GM21529 (cell line): ENCODE measurements around the gene ERFL.

Experiments used
- ATAC-seq: cut with Tn5 transposase; IDR thresholded peaks from one replicate; pipeline ENCODE4 v1.9.1; 2021; ENCODE audit not compliant: unreplicated experiment

ERFL gene

DNA sequence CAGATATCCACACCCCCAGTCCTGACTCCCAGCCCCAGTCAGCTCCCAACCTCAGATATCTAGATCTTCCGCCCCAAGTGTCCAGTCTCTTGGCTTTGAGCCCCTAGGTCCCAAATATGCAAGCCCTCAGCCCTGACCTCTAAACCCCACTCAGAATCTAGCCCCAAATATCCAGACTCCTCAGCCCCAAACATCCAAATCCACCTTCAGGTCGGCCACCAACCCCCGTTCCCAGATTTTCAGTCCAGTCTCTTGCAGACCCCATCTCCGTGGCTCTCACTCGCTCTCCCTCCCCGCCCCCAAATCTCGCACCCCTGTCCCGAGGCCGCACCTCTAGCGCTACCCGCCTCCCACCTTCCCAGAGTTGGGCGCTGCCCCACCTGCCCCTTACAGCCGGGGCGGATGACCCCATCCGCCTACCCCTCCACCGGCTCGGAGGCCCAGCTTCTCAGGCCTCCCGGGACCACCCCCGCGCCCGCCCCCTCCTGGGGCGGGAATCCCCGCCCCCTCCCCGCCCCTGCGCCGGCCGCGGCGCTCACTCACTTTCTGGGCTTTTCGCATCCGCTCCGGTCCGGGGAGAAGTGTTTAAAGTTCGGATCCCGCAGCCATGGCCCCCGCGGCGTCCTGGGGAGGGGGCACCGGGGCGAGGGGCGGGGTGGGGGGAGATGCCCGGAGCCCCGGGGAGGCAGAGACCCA is 604 bp downstream of the ERFL start:
- ATAC-seq: no peak

DNA sequence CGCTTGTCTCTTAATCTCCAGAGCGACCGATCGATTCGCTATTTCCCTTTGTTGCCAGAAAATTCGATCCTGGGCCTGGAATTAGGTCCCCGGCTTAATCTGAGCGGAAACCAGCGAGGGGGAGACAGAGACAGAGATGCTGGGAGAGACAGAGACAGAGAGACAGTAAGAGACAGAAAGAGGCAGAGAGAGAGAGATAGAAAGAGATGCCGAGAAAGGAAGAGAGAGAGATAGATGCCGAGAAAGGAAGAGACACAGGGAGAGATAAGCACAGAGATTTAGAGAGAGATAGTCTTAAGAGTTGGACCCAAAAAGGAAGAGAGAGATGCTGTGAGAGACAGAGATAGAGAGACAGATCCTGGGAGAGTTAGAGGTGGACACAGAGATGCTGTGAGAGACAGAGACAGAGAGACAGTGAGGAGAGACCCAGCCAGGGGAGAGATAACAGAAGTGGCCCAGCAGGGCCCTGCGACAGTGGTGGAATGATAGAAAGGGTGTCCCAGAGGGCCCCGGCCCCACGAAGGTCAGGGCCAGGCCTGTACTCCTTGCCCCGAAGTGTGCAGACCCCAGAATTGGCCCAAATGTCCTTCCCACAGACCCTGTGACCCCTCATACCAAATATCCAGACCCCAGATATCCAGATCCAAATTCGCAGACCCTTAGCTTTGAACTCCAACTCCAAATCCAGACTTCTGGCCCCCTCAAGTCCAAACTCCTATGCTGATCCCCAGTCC is 1.3 kb downstream of the ERFL start:
- ATAC-seq: no peak

DNA sequence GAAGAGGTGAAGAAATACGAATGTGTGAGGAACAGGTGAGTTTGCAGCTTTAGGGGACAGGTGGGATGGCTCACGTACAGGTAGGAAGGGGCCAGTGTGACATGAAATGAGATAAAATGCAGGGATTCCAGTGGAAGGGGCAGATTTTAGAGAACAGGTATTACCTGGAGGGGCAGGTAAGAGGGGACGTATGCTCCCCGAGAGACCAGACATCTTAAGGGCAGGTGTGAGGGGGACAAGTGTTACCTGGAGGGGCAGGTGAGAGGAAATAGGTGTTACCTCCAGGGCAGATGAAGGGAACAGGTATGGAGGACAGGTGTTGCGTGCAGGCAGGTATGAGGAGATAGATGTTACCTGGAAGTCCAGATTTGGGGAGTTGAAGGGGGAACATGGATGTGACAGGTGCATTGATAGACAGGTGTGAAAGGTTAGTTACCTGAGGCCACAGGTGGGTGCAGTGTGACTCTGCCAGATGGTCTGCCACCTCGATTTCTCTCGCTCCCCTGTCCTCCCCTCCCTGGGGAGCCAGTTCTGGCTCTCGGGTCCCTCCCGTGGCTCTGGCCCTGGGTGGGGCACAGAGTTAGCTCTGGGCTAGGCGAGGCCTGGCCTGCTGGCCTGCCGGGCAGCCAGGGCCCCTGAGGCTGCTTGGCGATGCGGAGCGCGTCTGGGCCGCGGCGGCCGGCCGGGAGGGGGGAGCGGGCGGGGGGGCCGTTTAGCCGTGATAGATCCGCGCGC is 2.1 kb downstream of the ERFL start:
- ATAC-seq: no peak

DNA sequence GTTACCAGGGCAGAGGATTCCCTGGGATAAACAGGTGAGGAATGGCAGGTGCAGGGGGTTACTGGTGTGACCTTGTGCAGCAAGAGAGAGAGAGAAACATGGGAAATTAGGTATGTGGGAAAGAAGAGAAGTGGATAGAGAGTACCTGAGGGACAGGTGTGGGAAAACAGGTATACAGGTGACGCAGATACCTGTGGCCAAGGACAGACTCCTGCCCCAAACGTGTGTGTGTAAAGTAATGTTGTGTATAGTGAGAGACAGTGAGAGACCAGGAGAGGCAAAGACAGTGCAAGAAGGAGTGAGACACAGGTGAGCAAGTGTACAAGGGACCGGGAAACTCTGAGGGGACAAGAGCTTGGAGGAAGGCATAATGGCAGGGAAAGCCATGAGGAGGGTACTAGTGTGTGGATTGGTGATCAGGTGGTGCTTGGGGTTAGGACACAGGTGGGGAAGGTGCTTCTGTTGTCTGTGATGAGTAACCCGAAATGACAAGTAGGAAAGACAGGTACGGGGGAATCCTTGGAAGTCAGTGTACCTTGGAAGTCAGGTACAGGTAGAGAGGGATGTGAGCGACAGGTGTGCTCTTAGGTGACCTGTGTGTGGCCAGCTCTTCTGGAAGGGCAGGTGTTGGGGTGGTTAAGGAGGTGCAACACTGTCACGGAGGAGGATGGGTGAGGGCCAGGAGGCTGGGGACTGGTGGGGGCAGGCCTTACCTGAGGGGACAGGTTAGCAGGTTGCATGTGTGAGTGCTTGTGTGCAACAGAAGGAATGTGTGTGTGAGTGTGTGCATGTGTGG is 2.8 kb downstream of the ERFL start:
- ATAC-seq: no peak

DNA sequence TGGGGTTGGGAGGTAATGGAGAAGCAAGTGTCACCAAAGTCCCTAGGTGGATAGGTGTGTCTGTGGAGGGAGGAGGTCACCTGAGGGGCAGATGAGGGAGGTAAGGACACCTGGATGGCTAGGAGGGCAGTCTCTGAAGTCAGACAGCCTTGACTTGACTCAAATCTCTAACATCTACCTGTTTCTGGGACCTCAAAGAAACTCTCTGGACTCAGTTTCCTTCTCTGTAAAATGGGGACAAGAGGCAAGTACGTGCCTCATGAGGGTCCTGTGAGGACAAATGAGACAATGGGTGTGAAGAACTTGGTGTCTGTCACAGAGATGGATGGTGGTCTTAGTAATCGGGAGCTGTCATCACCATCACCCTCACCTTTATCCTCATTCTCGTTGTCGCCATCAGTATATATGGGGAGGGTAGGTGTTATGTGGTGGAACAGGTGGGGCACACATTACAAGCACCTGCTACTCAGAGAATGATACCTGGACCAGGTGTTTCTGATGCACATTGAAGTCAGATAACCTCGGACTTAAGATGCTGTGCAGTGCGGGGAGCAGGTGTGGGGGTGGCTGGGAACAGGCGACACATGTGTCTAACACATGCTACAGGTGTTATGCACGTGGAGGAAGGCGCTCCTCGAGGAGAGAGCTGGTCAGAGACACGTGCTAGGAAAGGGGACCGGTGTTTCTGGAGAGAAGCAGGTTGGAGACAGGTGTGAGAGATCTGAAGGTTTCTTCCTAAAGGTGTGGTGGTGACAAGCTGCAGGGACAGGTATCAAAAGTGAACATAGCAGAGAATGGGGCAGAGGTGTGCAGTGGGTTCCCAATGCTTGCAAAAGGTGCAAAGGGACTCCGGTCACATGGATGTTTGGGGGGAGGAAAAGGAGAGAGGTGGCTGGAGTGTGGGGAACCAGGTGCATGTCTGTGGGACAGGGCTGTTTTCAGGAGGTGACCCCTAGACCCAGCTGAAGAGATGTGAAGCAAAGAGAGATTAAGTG is 3.8 kb downstream of the ERFL start:
- no peak for ATAC-seq

DNA sequence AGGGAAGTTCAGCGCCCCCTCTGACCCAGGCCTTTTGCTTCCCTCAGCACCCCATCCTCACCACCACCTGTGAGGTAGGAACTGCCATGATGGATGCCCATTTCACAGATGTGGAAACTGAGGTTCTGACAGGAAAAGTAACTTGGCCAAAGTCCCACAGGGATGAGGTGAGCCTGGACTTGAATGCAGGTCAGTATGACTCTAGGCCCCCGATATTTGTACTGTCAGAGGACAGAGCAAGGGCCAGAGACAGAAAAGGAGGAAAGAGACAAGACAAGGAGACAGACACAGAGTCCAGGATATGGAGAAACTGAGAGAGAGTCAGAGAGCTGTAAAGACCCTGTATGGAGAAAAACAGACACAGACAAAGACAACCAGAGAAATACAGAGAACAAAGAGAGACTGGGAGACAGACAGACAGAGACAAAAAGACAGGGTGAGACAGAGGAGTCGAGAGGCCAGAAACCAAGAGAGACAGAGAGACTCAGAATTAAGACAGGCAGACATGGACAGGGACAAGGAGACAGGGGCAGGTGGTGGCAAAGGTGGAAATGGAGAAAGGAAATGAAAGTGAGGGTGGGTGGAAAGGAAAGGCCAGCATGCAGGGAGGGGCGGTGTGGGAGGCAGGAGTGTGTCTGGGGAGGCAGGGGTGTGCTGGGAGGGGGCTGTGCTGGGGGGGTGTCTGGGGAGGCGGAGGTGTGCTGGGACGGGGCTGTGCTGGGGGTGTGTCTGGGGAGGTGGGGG is 5.0 kb downstream of the ERFL start:
- no peak for ATAC-seq

DNA sequence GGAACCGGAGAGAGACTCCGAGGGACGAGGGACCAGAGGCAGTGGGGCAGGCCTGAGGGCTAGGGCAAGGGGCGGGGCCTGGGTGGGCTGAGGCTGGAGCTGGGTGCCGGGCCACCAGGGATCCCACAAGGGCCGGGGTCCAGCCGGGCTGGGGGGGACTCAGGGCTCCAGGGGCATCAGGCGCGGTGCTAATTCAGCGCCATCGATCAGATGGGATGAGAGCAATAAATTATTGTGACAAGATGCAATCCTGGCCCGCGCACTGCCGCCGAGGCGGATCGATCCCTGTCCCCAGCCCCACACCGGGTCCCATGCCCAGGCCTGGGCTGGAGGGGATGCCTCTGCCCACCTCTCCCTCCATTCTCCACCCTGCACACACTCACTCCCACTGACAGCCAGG is 5.7 kb downstream of the ERFL start:
- ATAC-seq: no peak

DNA sequence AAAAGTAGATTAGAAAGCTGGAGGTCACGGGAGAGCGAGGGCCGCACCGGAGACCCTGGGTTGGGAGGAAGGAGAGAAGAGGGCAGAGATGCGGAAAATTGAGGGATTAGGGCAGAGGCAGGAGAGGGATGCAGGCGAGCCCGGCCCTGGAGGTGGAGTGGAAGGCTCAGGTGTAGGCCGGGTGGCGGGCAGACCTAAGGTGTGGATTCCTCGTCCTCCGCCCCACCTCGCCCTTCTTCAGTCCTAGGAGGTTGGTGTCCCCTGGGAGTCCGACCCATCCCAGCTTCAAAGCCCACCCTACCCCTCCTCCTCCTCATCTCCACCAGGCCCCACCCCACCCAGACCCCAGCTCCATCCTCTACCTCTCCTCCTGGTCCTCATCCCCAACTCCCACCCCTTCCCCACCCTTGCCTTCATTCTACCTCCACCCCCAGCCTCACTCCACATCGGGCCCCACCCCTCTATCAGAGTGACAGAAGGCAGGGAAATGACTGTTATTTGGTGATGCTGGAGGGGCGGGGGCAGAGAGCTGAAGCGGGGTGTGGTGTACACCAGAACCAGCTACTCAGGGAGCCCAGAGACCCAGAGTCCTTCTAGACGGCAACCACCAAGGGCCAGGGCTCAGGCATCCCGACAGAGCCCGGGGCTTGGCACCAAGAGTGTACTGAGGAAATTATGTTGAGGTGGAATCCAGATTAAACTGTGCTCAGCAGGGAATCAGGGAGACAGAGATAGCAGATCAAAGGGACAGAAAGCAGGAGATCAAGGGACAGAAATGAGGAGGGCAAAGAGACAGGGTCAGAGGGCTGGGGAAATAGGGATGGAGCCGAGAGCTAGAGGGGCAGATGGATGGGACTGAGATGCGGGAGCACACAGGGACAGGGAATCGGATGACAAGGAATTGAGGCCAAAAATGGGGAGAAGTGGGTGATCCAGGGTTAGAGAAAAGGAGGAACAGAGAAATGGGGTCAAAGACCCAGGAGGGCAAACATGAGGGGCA is 6.4 kb downstream of the ERFL start:
- no peak for ATAC-seq

DNA sequence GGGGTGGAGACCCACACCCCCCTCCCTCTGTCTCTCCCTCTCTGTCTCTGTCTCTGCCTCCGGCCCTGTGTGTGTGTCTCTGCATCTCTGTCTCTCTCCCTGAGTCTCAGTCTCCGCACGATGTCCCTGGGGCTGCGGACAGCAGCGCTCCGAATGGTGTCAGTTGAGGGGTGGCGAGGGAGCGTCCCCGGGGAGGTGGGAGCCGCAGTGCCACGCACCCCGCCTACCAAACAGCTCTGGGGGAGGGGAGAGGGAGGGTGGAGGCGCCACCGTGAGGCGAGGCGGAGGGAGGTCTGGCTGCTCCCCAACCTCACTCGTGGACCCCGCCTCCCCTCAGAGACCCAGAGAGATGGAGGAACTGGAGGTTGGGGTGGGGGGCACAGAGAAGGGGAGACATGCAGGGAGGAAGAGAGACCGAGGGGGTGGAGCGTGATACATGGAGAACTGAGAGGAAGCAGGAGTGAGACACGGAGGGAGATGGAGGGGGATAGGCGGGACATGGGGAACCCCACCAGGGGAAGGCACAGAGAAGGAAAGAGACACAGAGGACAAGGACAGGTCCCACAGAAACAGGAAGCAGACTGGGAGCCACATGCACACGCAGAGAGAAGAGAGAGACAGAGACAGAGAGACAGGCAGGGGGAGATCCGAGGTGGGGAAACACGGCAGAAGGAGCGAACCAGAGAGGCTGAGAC is 7.2 kb downstream of the ERFL start:
- ATAC-seq: no peak

DNA sequence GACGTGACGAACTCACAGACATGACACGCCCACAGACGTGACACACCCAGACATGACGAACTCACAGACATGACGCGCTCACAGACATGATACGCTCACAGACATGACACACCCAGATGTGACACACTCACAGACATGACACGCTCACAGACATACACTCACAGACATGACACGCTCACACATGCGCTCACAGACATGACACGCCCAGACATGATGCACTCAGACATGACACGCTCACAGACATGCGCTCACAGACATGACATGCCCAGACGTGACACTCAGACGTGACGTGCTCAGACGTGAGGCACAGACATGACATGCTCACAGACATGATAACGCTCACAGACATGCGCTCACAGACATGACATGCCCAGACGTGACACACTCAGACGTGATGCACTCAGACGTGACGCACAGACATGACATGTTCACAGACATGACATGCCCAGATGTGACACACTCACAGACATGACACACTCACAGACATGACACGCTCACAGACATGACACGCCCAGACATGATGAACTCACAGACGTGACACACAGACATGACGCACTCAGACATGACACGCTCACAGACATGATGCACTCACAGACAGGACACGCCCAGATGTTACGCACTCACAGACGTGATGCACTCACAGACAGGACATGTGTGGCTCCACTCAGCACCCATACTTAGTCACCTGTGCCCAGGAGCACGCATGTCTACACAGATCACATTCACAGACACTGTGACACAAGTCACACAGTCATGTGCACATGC is 8.1 kb downstream of the ERFL start:
- ATAC-seq: no peak

DNA sequence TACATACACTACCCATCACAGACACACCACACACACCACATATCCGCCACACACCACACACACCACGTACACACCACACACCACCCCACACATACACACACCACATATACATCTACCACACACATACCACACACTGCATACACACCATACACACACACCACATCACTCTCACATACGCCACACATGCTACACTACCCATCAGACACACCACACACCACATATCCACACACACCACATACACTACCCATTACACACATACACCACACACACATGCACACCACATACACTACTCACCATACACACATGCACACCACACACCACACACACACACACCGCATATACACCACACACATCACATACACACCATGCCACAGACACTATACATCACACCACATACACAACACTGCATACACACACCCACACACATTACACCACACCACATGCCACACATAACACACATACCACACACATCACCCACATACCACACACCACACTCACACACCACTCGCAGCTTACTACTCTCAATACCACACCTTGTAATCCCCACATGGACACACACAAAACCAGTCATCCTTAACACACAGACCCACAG is 9.5 kb downstream of the ERFL start:
- ATAC-seq: no peak

DNA sequence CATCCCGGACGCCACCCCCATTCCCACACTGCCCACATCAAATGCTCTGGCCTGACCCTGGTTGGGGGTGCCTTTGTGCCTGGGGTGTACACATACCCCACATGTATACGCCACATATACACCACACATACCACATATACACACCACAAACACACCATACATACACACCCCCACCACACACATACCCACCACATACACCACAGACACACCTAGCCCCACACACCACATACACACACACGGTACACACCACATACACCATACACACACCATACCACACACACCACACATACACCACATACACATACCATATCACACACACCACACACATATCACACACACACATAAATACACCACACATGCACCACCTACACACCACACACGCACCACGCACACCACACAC is 10.2 kb downstream of the ERFL start:
- ATAC-seq: no peak

DNA sequence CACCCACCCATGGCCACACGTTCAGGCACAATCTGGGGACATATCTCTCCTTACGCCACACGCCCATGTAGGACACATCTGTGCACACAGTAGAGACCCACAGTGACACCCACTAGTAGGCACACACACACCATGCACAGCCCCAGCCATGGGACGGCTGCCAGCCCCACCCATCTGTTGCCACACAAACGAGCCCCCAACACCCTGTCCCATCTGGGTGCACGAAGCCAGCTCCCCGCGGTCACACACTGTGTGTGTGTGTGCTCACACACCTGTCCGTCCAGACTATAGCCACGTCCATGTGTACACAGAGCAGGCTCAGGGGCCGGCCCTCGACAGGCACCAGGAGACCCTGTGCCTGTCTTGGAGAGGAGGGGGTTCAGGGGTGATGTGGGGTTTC is 10.6 kb downstream of the ERFL start:
- no peak for ATAC-seq

DNA sequence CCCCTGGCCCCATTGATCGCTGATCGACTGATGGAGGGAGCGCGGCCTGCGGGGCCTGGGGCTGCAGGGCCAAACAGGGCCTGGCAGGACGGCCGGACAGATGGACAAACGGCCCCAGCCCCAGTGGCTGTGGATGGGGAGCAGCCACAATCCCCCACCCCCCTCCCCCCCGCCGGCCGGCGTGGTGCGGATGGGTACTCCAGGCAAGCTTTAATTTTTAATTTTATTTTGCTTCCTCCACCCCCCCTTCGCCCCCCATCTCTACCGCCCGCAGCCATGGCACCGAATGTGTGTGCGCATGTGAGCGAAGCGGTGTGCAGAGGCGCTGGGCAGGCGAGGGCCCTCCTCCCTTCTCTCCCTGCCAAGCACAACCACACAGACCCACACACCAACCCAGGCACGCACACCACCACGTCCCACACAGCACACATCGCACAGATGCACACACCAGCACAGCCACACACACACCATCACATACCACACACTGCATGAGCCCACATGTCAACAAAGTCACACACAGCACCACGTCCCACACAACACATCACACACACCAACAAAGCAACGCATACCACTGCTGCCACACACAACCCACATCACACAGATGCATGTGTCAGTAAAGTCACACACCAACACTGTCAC is 12.4 kb downstream of the ERFL start:
- no peak for ATAC-seq

DNA sequence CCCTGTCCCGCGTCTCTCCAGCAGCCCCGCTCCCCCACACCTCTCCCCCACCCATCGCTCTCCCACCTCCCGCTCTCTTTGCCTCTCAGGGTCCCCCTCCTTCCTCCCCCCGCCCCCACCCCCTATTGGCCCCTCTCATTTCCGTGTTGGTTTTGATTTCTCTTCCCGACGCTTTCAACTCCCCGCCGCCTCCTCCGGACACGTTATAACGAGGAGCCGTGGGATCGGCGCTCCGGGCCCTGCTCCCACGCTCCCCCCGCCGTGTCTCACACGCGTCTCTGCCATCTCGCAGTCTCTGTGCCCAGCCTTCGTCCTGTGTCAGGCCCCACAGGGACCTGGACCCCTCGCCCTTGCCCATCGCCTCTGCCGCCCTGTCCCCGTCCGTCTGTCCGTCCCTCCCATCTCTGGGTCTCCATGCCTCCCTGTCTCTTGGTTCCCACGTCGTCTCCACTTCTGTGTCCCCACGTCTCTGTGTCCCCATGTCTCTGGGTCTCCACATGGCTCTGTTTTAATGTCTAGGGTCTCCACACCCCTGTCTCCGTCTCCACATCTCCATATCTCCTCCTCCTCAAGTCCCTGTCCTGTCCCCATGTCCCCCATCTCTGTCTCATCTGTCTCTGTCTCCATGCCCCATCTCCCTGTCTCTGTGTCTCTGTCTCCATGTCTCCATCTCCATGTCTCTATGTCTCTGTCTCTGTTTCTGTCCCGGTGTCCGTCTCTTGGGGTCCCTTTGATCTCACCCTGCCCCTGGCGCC is 13.1 kb downstream of the ERFL start:
- no peak for ATAC-seq
